Measurements from ENCODE around the gene MED27.
"Not testable (repeated sequence)": the region's sequence is repeated elsewhere in the genome, so short reads cannot be mapped to it uniquely, and the experiment has no call there.

DNA sequence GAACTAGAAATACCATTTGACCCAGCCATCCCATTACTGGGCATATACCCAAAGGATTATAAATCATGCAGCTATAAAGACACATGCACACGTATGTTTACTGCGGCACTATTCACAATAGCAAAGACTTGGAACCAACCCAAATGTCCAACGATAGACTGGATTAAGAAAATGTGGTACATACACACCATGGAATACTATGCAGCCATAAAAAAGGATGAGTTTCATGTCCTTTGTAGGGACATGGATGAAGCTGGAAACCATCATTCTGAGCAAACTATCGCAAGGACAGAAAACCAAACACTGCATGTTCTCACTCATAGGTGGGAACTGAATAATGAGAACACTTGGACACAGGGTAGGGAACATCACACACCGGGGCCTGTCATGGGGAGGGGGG lies 158.0 kb downstream of the MED27 start:
- not testable (repeated sequence) for TF ChIP-seq CHD1, POLR2A (IDR thresholded peaks at IDR 0.05; ENCODE audit: low read depth, low read length)
- TF ChIP-seq, protein P1, sequence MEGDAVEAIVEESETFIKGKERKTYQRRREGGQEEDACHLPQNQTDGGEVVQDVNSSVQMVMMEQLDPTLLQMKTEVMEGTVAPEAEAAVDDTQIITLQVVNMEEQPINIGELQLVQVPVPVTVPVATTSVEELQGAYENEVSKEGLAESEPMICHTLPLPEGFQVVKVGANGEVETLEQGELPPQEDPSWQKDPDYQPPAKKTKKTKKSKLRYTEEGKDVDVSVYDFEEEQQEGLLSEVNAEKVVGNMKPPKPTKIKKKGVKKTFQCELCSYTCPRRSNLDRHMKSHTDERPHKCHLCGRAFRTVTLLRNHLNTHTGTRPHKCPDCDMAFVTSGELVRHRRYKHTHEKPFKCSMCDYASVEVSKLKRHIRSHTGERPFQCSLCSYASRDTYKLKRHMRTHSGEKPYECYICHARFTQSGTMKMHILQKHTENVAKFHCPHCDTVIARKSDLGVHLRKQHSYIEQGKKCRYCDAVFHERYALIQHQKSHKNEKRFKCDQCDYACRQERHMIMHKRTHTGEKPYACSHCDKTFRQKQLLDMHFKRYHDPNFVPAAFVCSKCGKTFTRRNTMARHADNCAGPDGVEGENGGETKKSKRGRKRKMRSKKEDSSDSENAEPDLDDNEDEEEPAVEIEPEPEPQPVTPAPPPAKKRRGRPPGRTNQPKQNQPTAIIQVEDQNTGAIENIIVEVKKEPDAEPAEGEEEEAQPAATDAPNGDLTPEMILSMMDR (conservative IDR thresholded peaks at IDR 0.05; ENCODE audit: low read depth, low read length), result not testable (repeated sequence)
